ENCODE results near the gene RBM8A.

GRCh38 chr1:145962157-145963102 lies 35.1 kb upstream of the RBM8A start:
- TF ChIP-seq CTCF (IDR thresholded peaks at IDR 0.05) (no peak), EZH2 (IDR thresholded peaks at IDR 0.05; ENCODE audit: borderline replicate concordance, insufficient read depth, low read depth, low read length, poor library complexity, severe bottlenecking) (no peak)
